Skeletal muscle satellite cell (primary cell): Measurements from ENCODE around the gene ADRM1.

ENCODE experiments used
- H3K27me3 ChIP-seq: 2 replicates; pipeline ENCODE4 v1.7.0; 2013; ENCODE audit warnings: low read length; ENCODE audit not compliant: control insufficient read depth, insufficient read depth
- H3K36me3 ChIP-seq: 2 replicates; pipeline ENCODE4 v1.7.0; 2013; ENCODE audit warnings: mild to moderate bottlenecking, control low read depth, low read length; ENCODE audit not compliant: insufficient read depth
- H3K4me1 ChIP-seq: 2 replicates; pipeline ENCODE4 v1.7.0; 2013; ENCODE audit warnings: low read length; ENCODE audit not compliant: control insufficient read depth, insufficient read depth
- H3K4me2 ChIP-seq: 2 replicates; pipeline ENCODE4 v1.7.0; 2013; ENCODE audit warnings: mild to moderate bottlenecking, low read length
- H3K4me3 ChIP-seq: 2 replicates; pipeline ENCODE4 v1.7.0; 2013; ENCODE audit warnings: low read length
- H3K9ac ChIP-seq: 2 replicates; pipeline ENCODE4 v1.7.0; 2013; ENCODE audit warnings: mild to moderate bottlenecking, low read depth, low read length, moderate library complexity
- H3K9me3 ChIP-seq: replicated peaks from 2 replicates; pipeline ENCODE4 v1.7.0; 2013; ENCODE audit warnings: mild to moderate bottlenecking, control low read depth, low read length

The ADRM1 gene

GRCh38 chr20:62314339-62314638 lies 11.5 kb downstream of the ADRM1 start:
- no peaks in the 10 kb centered on the region for H3K9me3 ChIP-seq
- H3K27me3 ChIP-seq = no peaks in the 10 kb centered on the region
- peaks cover 25% of the 10 kb centered on the region for H3K36me3 ChIP-seq
- H3K4me3 ChIP-seq = no peak overlapping the region
- H3K9ac ChIP-seq = no peak overlapping the region
- no peak overlapping the region for H3K4me2 ChIP-seq
- H3K4me1 ChIP-seq = no peaks in the 10 kb centered on the region

GRCh38 chr20:62314711-62315302 lies 12.0 kb downstream of the ADRM1 start:
- no peak overlapping the region for H3K9ac ChIP-seq
- H3K4me1 ChIP-seq = no peaks in the 10 kb centered on the region
- H3K27me3 ChIP-seq = no peaks in the 10 kb centered on the region
- H3K4me2 ChIP-seq = no peak overlapping the region
- H3K36me3 ChIP-seq = peaks cover 25% of the 10 kb centered on the region
- no peaks in the 10 kb centered on the region for H3K9me3 ChIP-seq
- no peak overlapping the region for H3K4me3 ChIP-seq

GRCh38 chr20:62315773-62316172 lies 13.0 kb downstream of the ADRM1 start:
- no peak overlapping the region for H3K9ac ChIP-seq
- H3K27me3 ChIP-seq = no peaks in the 10 kb centered on the region
- peaks cover 25% of the 10 kb centered on the region for H3K36me3 ChIP-seq
- no peaks in the 10 kb centered on the region for H3K9me3 ChIP-seq
- no peak overlapping the region for H3K4me2 ChIP-seq
- H3K4me3 ChIP-seq = no peak overlapping the region
- no peaks in the 10 kb centered on the region for H3K4me1 ChIP-seq

- Histone ChIP-seq H3K27me3 (no peaks in the 10 kb centered on the region), H3K4me2 (no peak overlapping the region), H3K4me3 (no peak overlapping the region), H3K4me1 (no peaks in the 10 kb centered on the region), H3K36me3 (peaks cover 25% of the 10 kb centered on the region), H3K9ac (no peak overlapping the region), H3K9me3 (no peaks in the 10 kb centered on the region)
These were observed 13.8 kb downstream of the ADRM1 start for GRCh38 chr20:62316331-62317166.

GRCh38 chr20:62317167-62317655 lies 14.4 kb downstream of the ADRM1 start:
- Histone ChIP-seq H3K4me2 (no peak overlapping the region), H3K9ac (no peak overlapping the region), H3K27me3 (no peaks in the 10 kb centered on the region), H3K4me3 (no peak overlapping the region), H3K36me3 (peaks cover 25% of the 10 kb centered on the region), H3K9me3 (no peaks in the 10 kb centered on the region), H3K4me1 (no peaks in the 10 kb centered on the region)

- no peak overlapping the region for H3K9ac ChIP-seq
- no peak overlapping the region for H3K4me3 ChIP-seq
- peaks cover 25% of the 10 kb centered on the region for H3K36me3 ChIP-seq
- no peaks in the 10 kb centered on the region for H3K27me3 ChIP-seq
- H3K9me3 ChIP-seq = no peaks in the 10 kb centered on the region
- no peak overlapping the region for H3K4me2 ChIP-seq
- no peaks in the 10 kb centered on the region for H3K4me1 ChIP-seq
These were observed 15.9 kb downstream of the ADRM1 start for GRCh38 chr20:62318400-62319345.

- H3K9me3 ChIP-seq = no peaks in the 10 kb centered on the region
- no peak overlapping the region for H3K9ac ChIP-seq
- no peak overlapping the region for H3K4me2 ChIP-seq
- no peaks in the 10 kb centered on the region for H3K4me1 ChIP-seq
- no peak overlapping the region for H3K4me3 ChIP-seq
- H3K27me3 ChIP-seq = no peaks in the 10 kb centered on the region
- peaks cover 27% of the 10 kb centered on the region for H3K36me3 ChIP-seq
These were observed 16.6 kb downstream of the ADRM1 start for GRCh38 chr20:62319346-62319909.

- H3K36me3 ChIP-seq = peaks cover 25% of the 10 kb centered on the region
- no peak overlapping the region for H3K4me3 ChIP-seq
- no peak overlapping the region for H3K9ac ChIP-seq
- no peaks in the 10 kb centered on the region for H3K27me3 ChIP-seq
- no peak overlapping the region for H3K4me2 ChIP-seq
- H3K4me1 ChIP-seq = no peaks in the 10 kb centered on the region
- H3K9me3 ChIP-seq = no peaks in the 10 kb centered on the region
These were observed 18.0 kb downstream of the ADRM1 start for GRCh38 chr20:62320581-62321354.

GRCh38 chr20:62321521-62321948 lies 18.7 kb downstream of the ADRM1 start:
- peaks cover 18% of the 10 kb centered on the region for H3K36me3 ChIP-seq
- H3K4me3 ChIP-seq = no peak overlapping the region
- H3K9me3 ChIP-seq = no peaks in the 10 kb centered on the region

GRCh38 chr20:62321975-62322374 lies 19.2 kb downstream of the ADRM1 start:
- H3K9ac ChIP-seq = no peak overlapping the region
- H3K36me3 ChIP-seq = peaks cover 15% of the 10 kb centered on the region
- no peak overlapping the region for H3K4me3 ChIP-seq

More at GRCh38 chr20:62321521-62321948, 18.7 kb downstream of the ADRM1 start:
- Histone ChIP-seq H3K4me2 (no peak overlapping the region), H3K27me3 (no peaks in the 10 kb centered on the region), H3K4me1 (no peaks in the 10 kb centered on the region), H3K9ac (no peak overlapping the region)

More at GRCh38 chr20:62321975-62322374, 19.2 kb downstream of the ADRM1 start:
- no peaks in the 10 kb centered on the region for H3K4me1 ChIP-seq
- H3K27me3 ChIP-seq = no peaks in the 10 kb centered on the region
- no peaks in the 10 kb centered on the region for H3K9me3 ChIP-seq
- no peak overlapping the region for H3K4me2 ChIP-seq
